Measurements from ENCODE around the gene HOMER2. TPM values are rescaled to one million over a fixed set of nuclear protein-coding genes. Genes with fewer than 3 reads are reported as not detected.
A peak's percentile ranks its signal among the peaks of the same experiment; 100 is the strongest.
"Not testable (repeated sequence)": the region's sequence is repeated elsewhere in the genome, so short reads cannot be mapped to it uniquely, and the experiment has no call there.

The HOMER2 gene
- total RNA-seq, 1 experiment from 2014 or later, result 34.1 TPM

- peak; percentile 87 for DNase-seq (ENCODE audit: low spot score)
Measured at GRCh38 chr15:82832601-82833361, 119.7 kb downstream of the HOMER2 start.

DNA sequence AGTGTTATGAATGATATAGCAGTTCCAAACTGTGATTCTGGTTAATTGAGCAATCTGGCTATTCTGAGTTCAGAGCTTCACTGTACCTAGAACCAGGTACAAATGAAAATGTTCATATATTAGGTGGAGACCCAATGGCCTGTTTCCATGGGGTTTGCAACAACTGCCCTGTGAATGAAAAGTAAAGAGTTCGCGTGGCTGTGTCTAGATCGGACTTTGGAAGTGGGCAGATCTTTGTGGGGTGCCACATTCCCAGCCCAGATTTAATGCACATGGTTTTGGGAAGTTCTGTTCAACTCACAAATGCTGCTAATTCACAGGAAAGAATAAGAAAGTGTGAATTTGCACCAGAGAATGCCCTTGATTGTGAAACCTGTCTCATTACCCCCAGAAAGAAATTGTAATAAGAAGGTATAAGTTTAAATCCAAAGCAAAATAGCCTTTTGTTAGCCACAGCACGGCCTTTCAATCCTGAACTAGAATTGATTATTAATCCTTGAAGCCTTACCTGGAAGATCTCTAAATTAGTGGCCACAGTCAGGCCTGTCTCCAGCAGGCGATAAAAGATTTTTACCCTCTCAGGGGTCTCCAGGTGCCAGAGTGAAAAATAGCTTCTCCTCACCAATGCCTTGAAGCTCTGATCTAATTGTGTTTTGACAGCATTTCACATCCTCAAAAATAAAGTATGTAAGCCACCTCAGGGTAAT lies 120.5 kb downstream of the HOMER2 start:
- DNase-seq (ENCODE audit: low spot score), result no peak

GRCh38 chr15:82830427-82831173 lies 121.9 kb downstream of the HOMER2 start:
- DNase-seq (ENCODE audit: low spot score), result no peak

- DNase-seq (ENCODE audit: low spot score), result no peak
Measured at GRCh38 chr15:82829234-82829633, 123.3 kb downstream of the HOMER2 start.

DNA sequence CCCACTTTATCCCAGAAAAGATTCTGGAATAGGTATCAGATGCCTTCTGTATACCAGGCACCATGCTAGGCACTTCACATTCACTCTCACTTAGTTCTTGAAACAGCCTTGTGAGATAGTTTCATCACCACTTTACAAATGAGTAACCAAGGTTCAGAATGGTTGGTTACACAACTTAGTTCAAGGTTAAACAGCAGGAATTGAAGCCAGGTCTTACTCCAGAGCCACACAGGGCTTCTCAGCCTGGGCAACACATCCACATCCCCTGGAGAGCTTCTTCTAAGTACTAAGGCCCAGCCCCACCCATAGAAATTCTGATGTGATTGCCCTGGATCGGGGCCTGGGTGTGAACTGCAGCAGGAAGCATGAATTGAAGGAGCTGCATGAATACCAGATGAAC lies 124.4 kb downstream of the HOMER2 start:
- no peak for DNase-seq (ENCODE audit: low spot score)

DNA sequence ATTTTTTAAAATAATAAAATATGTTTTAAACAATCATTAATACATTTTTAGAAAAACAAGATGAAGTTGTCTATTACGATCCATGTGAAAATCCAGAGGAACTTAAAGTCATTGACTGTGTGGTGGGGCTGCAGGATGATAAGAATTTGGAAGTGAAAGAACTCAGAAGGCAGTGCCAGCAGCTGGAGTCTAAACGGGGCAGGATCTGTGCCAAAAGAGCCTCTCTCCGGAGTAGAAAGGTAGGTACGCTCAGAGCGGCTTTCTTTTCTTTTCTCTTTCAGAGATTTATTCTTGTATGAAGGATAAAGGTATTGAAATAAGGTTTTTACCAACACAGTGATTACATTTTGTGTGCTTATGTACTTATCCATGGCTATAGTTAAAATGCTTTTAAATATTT lies 129.5 kb downstream of the HOMER2 start:
- no peak for DNase-seq (ENCODE audit: low spot score)

GRCh38 chr15:82821851-82822250 lies 130.7 kb downstream of the HOMER2 start:
- DNase-seq (ENCODE audit: low spot score), result not testable (repeated sequence)

DNA sequence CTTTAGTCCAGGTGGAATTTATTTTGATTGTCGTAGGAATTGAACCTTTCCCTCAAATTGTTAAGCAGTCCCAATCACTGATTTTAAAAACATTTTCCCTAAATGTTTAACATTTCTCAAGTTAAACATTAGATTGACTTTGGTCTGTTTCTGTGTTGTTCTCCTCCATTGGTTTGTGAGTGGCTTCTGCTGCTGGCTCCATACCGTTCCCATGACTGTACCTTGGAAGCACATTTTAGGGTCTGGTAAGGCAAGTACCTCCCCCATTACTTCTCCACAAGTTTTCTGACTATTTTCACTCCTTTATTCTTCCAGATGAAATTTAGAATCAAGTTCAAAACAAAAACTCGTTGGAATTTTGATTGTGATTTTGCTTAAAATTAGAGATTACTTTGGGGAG lies 131.1 kb downstream of the HOMER2 start:
- DNase-seq (ENCODE audit: low spot score), result not testable (repeated sequence)

GRCh38 chr15:82820128-82820527 lies 132.4 kb downstream of the HOMER2 start:
- DNase-seq (ENCODE audit: low spot score), result no peak

DNA sequence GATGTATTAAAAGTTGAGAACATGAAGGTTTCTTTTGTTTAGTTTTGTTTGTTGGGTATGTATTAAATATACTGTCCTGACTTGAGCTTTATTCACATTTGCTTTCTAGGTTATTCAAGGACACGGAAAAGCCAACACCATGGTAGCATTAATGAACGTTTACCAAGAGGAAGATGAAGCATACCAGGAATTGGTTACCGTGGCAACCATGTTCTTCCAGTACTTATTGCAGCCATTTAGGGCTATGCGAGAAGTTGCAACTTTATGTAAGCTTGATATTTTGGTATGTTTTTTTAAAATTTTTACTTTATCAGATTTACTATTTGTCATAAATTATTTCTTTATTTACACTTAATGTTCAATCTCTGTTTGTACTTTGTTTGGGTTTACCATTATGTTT lies 139.5 kb downstream of the HOMER2 start:
- DNase-seq (ENCODE audit: low spot score), result no peak

GRCh38 chr15:82810890-82811426 lies 141.6 kb downstream of the HOMER2 start:
- no peak for DNase-seq (ENCODE audit: low spot score)

- DNase-seq (ENCODE audit: low spot score), result peak; percentile 16
Measured at GRCh38 chr15:82810061-82810889, 142.2 kb downstream of the HOMER2 start.

DNA sequence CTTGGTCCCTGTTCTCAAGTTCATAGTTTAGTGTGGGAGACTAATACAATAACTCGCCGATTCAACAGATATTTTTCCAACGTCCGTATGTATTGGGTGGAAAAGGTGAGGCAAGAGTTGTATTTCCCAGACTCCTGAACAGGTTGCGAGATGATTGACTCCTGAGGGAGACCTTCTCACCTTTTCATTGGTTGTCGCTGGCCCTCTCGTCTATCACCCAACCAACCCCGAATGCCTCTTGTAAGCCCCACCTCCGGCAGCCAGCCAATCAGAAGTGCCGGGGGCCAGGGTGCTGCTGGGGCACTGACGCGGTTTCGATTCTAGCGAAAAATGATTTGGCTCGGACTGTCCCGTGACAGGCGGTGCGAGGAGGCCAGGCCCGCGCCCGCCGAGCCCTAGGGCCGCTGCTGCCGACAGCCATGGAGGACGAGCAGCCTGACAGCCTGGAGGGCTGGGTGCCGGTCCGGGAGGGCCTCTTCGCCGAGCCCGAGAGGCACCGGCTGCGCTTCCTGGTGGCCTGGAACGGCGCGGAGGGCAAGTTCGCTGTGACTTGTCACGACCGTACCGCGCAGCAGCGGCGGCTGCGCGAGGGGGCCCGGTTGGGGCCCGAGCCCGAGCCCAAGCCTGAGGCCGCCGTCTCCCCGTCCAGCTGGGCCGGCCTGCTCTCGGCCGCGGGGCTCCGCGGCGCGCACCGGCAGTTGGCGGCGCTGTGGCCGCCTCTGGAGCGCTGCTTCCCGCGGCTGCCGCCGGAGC lies 143.0 kb downstream of the HOMER2 start, which contains the start of gene WHAMM:
WHAMM (plus strand) TSS at position 321 of the 753 bp plus-strand sequence; CDS start at position 420, 99 bp downstream.
- peak; percentile 97 for DNase-seq (ENCODE audit: low spot score)

DNA sequence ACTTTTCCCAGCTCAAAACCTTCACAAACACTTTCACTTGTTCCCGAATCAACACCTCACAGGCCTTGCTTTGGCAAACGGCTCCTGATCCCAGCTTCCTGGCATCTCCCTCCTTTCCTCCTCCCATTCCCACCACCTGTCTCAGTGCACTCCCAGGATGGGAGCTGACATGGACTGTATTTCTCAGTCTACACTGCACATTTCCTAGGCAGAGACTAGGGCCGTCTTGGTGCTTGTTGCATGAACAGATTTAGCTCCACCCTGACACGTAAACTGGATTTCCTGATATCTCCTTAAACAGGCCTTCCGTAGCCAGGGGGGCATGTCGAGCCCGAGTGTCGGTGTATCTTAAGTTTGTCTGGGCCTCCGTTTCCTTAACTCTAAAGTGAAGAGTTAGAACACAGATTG lies 143.9 kb downstream of the HOMER2 start:
- DNase-seq (ENCODE audit: low spot score), result no peak

GRCh38 chr15:82807920-82808633 lies 144.4 kb downstream of the HOMER2 start:
- no peak for DNase-seq (ENCODE audit: low spot score)

GRCh38 chr15:82805994-82806406 lies 146.5 kb downstream of the HOMER2 start, which contains the start of gene FSD2:
TSS of gene FSD2 (minus strand) at chr15:82806069. CDS start at chr15:82787390, 18,679 bp downstream.
- no peak for DNase-seq (ENCODE audit: low spot score)

DNA sequence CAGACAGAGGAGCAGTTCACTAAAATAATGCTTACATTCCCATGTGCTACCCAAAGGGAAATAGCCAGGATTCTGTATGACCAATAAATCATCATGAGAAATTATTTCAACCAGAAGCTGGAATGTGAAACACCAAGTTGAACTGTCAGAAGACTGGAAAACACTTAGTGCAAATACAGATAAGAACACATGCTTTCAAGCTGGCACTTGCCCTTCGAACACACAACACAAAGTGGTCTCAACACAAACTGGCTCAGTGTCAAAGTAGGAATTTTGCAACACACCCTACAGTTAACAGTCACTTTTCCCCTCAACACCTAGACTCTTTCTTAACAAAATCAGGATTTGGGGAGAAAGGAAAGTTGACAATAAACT lies 148.0 kb downstream of the HOMER2 start:
- no peak for DNase-seq (ENCODE audit: low spot score)

- no peak for DNase-seq (ENCODE audit: low spot score)
Measured at GRCh38 chr15:82803793-82804574, 148.5 kb downstream of the HOMER2 start.

- no peak for DNase-seq (ENCODE audit: low spot score)
Measured at GRCh38 chr15:82802497-82802896, 150.0 kb downstream of the HOMER2 start.
